ENCODE measurements around the gene OR52I1. TPM values are rescaled to one million over a fixed set of nuclear protein-coding genes. Genes with fewer than 3 reads are reported as not detected.

Gene OR52I1
- total RNA-seq, 1 donor from 2014 or later = not detected

DNA sequence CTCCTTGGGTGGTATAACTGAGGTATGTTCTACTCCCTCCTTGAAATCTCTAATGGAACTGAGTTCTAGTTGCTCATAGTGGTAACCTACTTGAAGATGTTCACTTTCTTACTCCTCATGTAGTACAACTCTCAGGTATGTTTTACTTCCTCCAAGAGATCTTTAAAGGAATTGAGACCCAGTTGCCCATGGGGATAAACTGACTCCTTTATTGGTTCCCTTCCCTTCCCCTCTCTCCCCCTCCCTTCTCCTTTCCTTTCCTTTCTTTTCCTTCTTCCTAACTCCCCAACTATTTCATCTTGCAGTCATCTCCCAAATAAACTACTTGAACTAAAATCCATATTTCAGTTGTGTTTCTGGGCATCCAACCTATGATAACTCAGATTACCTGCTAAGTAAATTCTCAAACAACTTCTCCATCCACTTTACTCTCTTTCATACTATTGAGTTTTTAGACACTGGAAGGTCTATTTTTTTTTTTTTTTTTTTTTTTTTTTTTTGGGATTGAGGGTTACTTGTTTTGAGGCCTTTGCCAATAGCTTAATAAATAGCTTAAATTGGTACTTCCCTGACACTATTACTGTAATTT, 22.1 kb downstream of the OR52I1 start:
- DNase-seq (ENCODE audit: extremely low spot score, unreplicated experiment) = no peak
- no peaks in the 10 kb centered on the region for H3K9me3 Mint-ChIP-seq
- TF ChIP-seq, protein P1, sequence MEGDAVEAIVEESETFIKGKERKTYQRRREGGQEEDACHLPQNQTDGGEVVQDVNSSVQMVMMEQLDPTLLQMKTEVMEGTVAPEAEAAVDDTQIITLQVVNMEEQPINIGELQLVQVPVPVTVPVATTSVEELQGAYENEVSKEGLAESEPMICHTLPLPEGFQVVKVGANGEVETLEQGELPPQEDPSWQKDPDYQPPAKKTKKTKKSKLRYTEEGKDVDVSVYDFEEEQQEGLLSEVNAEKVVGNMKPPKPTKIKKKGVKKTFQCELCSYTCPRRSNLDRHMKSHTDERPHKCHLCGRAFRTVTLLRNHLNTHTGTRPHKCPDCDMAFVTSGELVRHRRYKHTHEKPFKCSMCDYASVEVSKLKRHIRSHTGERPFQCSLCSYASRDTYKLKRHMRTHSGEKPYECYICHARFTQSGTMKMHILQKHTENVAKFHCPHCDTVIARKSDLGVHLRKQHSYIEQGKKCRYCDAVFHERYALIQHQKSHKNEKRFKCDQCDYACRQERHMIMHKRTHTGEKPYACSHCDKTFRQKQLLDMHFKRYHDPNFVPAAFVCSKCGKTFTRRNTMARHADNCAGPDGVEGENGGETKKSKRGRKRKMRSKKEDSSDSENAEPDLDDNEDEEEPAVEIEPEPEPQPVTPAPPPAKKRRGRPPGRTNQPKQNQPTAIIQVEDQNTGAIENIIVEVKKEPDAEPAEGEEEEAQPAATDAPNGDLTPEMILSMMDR (conservative IDR thresholded peaks at IDR 0.05) = no peak
- H3K4me3 Mint-ChIP-seq = no peak overlapping the region
- no peaks in the 10 kb centered on the region for H3K4me1 Mint-ChIP-seq (ENCODE audit: unreplicated experiment)
- H3K27ac Mint-ChIP-seq = no peak overlapping the region
- peaks cover 26% of the 10 kb centered on the region for H3K27me3 Mint-ChIP-seq
- H3K36me3 Mint-ChIP-seq = no peaks in the 10 kb centered on the region

DNA sequence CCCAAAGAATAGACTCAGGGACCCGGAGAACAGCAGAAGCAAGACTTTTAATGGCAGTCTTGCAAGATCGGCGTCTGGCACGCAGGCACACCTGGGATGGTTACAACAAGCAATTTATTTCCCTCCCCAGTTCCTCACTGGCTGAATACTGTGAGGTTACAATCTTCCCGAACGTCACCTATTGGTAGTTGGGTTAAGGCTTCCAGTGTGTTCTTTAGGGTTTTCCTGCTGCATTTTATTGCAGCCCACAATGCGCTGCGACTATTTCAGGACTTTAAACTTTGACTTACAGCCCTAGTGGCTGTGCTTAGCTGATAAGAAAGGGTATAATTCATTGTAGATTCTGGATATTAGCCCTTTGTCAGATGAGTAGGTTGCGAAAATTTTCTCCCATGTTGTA, 25.7 kb downstream of the OR52I1 start:
- Mint-ChIP-seq H3K9me3 (no peaks in the 10 kb centered on the region), H3K4me3 (no peak overlapping the region), H3K27me3 (peaks cover 16% of the 10 kb centered on the region), H3K27ac (no peak overlapping the region), H3K4me1 (ENCODE audit: unreplicated experiment) (no peaks in the 10 kb centered on the region), H3K36me3 (no peaks in the 10 kb centered on the region)
- no peak for DNase-seq (ENCODE audit: extremely low spot score, unreplicated experiment)
- TF ChIP-seq, protein P1 (conservative IDR thresholded peaks at IDR 0.05) = no peak

DNA sequence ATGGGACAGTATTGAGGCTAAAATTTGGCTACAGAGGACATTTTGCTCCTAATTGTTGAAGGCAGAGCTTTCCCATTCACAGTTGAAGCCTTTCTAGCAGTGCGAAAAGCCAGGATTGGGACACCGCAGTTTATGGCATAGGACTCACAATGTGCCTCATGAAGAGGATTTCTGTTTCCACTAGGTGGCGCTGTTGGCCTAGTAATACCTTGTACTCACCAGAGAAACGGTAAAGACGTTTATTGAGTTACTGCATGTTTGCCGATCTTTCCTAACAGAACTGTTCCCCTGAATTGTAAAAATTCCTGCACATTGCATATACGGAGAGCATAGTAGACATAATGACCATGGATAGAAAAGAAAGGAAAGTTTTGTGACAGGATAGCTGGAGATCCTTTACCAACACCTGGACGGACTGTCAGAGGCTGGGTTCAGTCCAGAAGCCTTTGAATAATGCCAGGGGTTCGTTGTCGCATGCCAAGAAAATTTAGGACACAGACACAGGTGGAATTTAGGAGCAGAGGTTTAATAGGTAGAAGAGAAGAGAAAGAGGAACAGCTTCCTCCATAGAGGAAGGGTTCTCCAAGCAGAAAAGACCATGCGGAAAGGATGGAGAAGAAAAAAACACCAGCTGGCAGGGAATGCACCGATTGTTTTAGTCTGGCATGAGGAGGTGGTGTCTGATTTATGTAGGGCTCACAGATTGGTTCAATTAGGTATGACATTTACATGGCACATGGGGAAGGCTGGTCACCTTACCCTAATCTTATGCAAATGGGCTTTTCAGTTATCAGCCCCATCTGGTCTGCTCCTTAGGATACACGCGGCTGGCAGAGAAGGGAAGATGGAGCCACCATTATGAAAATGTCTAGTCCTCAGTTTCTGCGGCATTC, 32.6 kb downstream of the OR52I1 start:
- TF ChIP-seq, protein P1 (conservative IDR thresholded peaks at IDR 0.05) = peak; percentile 86
- no peak overlapping the region for H3K27ac Mint-ChIP-seq
- peaks cover 12% of the 10 kb centered on the region for H3K27me3 Mint-ChIP-seq
- no peak overlapping the region for H3K4me3 Mint-ChIP-seq
- no peaks in the 10 kb centered on the region for H3K4me1 Mint-ChIP-seq (ENCODE audit: unreplicated experiment)
- H3K36me3 Mint-ChIP-seq = no peaks in the 10 kb centered on the region
- H3K9me3 Mint-ChIP-seq = peaks cover 5% of the 10 kb centered on the region
- no peak for DNase-seq (ENCODE audit: extremely low spot score, unreplicated experiment)

DNA sequence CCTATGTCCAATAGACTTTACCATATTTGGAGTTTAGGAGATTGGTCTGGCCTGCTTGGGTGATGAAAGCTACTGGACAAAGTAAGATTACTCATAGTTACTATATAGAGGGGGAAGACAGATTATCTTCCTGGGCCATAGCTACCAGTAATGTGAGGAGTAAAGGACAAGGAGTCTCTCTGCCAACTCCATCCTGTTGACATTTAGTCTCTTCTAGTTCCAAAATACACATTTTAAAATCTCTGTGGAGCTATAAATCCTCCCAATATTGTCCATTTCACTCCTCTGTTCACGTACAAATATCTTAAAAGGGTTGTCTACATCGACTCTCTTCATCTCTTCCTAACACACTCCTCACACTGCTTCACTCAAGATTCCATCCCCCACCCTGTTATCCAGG, 42.3 kb downstream of the OR52I1 start:
- Mint-ChIP-seq H3K27ac (no peak overlapping the region), H3K4me1 (ENCODE audit: unreplicated experiment) (no peaks in the 10 kb centered on the region), H3K4me3 (no peak overlapping the region), H3K36me3 (no peaks in the 10 kb centered on the region), H3K27me3 (peaks cover 5% of the 10 kb centered on the region), H3K9me3 (no peaks in the 10 kb centered on the region)
- no peak for DNase-seq (ENCODE audit: extremely low spot score, unreplicated experiment)
- TF ChIP-seq, protein P1 (conservative IDR thresholded peaks at IDR 0.05) = no peak

DNA sequence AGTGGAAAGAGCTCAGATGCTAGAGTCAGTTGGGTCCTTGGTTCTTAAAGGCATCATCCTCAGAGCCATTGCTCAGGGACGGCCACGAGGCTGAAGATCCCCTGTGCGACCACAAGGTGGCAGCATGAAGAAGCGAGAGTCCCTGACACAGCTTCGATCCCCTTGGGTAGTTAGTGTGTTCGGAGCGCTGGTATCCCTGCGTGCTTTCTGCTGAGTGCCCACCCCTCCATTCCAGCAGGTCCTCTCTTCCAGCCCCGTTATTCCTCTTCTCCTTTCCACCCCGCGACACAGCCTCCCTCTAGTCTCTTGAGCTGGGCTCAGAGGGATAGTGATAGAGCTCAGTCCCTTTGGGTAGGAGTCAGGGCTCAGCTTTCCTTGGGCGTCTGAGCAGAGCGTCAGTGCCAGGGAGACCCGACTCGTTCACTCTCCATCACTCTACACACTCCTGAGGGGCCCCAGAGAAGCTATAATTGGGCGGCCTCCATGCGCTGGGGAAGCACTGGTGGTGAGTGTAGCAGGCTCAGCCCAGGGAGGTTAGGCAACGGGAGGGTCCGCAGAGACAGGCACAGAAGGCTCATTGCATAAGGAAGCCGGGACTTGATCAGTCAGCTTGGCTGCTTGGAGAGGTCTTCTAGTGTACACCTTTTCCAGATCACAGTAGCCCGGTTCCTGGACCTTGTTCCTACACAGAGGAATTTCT, 43.3 kb downstream of the OR52I1 start, which contains the start of gene OR51D1:
OR51D1 (plus strand) TSS at position 516 of the 700 bp plus-strand sequence. CDS start 2,314 bp downstream, outside the sequence.
- no peak within 1 kb of the TSS for H3K4me3 Mint-ChIP-seq
- peaks cover 5% of the 10 kb centered on the region for H3K27me3 Mint-ChIP-seq
- no peaks in the 10 kb centered on the region for H3K36me3 Mint-ChIP-seq
- peak; percentile 75 for DNase-seq (ENCODE audit: extremely low spot score, unreplicated experiment)
- TF ChIP-seq, protein P1 (conservative IDR thresholded peaks at IDR 0.05) = peak; percentile 92
- H3K4me1 Mint-ChIP-seq (ENCODE audit: unreplicated experiment) = no peaks in the 10 kb centered on the region
- H3K27ac Mint-ChIP-seq = no peak within 1 kb of the TSS
- no peaks in the 10 kb centered on the region for H3K9me3 Mint-ChIP-seq

Measured in type B pancreatic cell (in vitro differentiated cells).